IPS-20b (cell line): ENCODE data around the gene PHF2.

Experiments used
- H3K27ac ChIP-seq: one replicate; pipeline ENCODE4 v1.5.1; 2013; ENCODE audit warnings: low read length
- H3K27me3 ChIP-seq: 2 replicates; pipeline ENCODE4 v1.6.1; 2013; ENCODE audit warnings: mild to moderate bottlenecking, low read length, inconsistent platforms; ENCODE audit not compliant: insufficient read depth
- H3K36me3 ChIP-seq: 2 replicates; pipeline ENCODE4 v1.6.1; 2013; ENCODE audit warnings: low read depth, mild to moderate bottlenecking, inconsistent platforms, low read length, moderate library complexity; ENCODE audit not compliant: insufficient read depth
- H3K4me1 ChIP-seq: 2 replicates; pipeline ENCODE4 v1.6.1; 2013; ENCODE audit warnings: mild to moderate bottlenecking, control low read depth, inconsistent platforms, low read length, moderate library complexity; ENCODE audit not compliant: insufficient read depth
- H3K4me3 ChIP-seq: 2 replicates; pipeline ENCODE4 v1.5.1; 2013; ENCODE audit warnings: mild to moderate bottlenecking, low read length, inconsistent platforms
- H3K9ac ChIP-seq: 2 replicates; pipeline ENCODE4 v1.6.1; 2013; ENCODE audit warnings: low read depth, mild to moderate bottlenecking, inconsistent platforms, low read length, moderate library complexity
- H3K9me3 ChIP-seq: 2 replicates; pipeline ENCODE4 v1.6.1; 2013; ENCODE audit warnings: mild to moderate bottlenecking, low read depth, low read length, inconsistent platforms; ENCODE audit not compliant: insufficient read depth

The PHF2 gene

GRCh38 chr9:93552923-93553322 lies 23.5 kb upstream of the PHF2 start:
- Histone ChIP-seq H3K4me1 (no peaks in the 10 kb centered on the region), H3K9ac (no peak overlapping the region), H3K9me3 (no peaks in the 10 kb centered on the region), H3K27me3 (no peaks in the 10 kb centered on the region), H3K27ac (no peak overlapping the region), H3K36me3 (peaks cover 67% of the 10 kb centered on the region), H3K4me3 (no peak overlapping the region)

DNA sequence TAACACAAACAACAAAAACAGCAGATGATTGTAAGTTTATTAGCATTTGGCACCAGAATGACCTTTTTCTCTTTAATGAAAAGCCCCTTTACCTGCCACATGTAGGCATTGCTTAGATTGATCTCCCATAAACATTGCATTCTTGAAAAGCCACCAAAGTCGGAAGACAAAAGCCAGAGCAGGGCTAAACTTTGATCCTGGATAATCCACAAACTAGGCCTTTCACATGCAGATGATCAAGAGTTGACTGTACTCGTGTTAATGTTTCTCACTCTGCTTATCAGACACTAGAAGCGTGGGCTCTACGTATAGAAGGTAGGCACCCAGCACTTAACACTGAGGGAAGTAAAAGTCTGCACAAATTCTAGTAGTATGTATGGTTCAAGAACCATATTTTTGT lies 21.0 kb upstream of the PHF2 start:
- Histone ChIP-seq H3K9ac (no peak overlapping the region), H3K27me3 (no peaks in the 10 kb centered on the region), H3K9me3 (no peaks in the 10 kb centered on the region), H3K4me3 (no peak overlapping the region), H3K27ac (no peak overlapping the region), H3K36me3 (peaks cover 80% of the 10 kb centered on the region), H3K4me1 (no peaks in the 10 kb centered on the region)

- Histone ChIP-seq H3K27ac (no peak overlapping the region), H3K4me1 (no peaks in the 10 kb centered on the region), H3K36me3 (peaks cover 77% of the 10 kb centered on the region), H3K9ac (no peak overlapping the region), H3K27me3 (no peaks in the 10 kb centered on the region), H3K9me3 (no peaks in the 10 kb centered on the region), H3K4me3 (no peak overlapping the region)
These were observed 18.8 kb upstream of the PHF2 start for GRCh38 chr9:93557366-93558137.

GRCh38 chr9:93558503-93558902 lies 17.9 kb upstream of the PHF2 start:
- H3K4me1 ChIP-seq, result no peaks in the 10 kb centered on the region
- no peaks in the 10 kb centered on the region for H3K9me3 ChIP-seq
- H3K27me3 ChIP-seq, result no peaks in the 10 kb centered on the region
- no peak overlapping the region for H3K27ac ChIP-seq
- H3K4me3 ChIP-seq, result no peak overlapping the region
- no peak overlapping the region for H3K9ac ChIP-seq
- peaks cover 77% of the 10 kb centered on the region for H3K36me3 ChIP-seq

DNA sequence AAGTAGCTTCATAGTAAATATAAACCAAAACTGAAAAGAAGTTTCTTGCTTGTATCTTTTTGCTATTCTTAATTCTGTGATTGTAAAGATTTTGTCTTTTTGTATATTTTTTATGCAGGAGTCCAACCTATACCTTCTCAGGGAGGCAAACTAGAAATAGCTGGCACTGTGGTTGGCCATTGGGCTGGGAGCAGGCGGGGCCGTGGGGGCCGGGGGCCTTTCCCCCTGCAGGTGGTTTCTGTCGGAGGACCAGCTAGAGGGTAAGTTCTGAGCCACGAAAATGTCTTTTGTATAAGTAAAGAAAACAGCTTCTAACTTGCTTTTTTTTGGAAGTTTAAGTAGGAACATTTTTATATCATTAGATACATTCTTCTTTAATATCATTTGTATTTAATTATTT lies 15.4 kb upstream of the PHF2 start:
- Histone ChIP-seq H3K27ac (no peak overlapping the region), H3K36me3 (peaks cover 82% of the 10 kb centered on the region), H3K4me1 (no peaks in the 10 kb centered on the region), H3K9ac (no peak overlapping the region), H3K27me3 (no peaks in the 10 kb centered on the region), H3K4me3 (no peak overlapping the region), H3K9me3 (no peaks in the 10 kb centered on the region)

- peaks cover 72% of the 10 kb centered on the region for H3K36me3 ChIP-seq
- H3K27me3 ChIP-seq, result no peaks in the 10 kb centered on the region
These were observed 14.2 kb upstream of the PHF2 start for GRCh38 chr9:93562157-93562556.

GRCh38 chr9:93565089-93565488 lies 11.3 kb upstream of the PHF2 start:
- Histone ChIP-seq H3K36me3 (peaks cover 43% of the 10 kb centered on the region), H3K4me1 (0 out of 2 replicates have a peak, but pooled peaks cover 2% of the 10 kb centered on the region), H3K27ac (no peak overlapping the region), H3K9me3 (no peaks in the 10 kb centered on the region), H3K4me3 (no peak overlapping the region), H3K9ac (no peak overlapping the region), H3K27me3 (no peaks in the 10 kb centered on the region)

More at GRCh38 chr9:93562157-93562556, 14.2 kb upstream of the PHF2 start:
- no peak overlapping the region for H3K4me3 ChIP-seq
- H3K4me1 ChIP-seq, result 0 out of 2 replicates have a peak, but pooled peaks cover 2% of the 10 kb centered on the region
- no peaks in the 10 kb centered on the region for H3K9me3 ChIP-seq
- H3K9ac ChIP-seq, result no peak overlapping the region
- no peak overlapping the region for H3K27ac ChIP-seq

DNA sequence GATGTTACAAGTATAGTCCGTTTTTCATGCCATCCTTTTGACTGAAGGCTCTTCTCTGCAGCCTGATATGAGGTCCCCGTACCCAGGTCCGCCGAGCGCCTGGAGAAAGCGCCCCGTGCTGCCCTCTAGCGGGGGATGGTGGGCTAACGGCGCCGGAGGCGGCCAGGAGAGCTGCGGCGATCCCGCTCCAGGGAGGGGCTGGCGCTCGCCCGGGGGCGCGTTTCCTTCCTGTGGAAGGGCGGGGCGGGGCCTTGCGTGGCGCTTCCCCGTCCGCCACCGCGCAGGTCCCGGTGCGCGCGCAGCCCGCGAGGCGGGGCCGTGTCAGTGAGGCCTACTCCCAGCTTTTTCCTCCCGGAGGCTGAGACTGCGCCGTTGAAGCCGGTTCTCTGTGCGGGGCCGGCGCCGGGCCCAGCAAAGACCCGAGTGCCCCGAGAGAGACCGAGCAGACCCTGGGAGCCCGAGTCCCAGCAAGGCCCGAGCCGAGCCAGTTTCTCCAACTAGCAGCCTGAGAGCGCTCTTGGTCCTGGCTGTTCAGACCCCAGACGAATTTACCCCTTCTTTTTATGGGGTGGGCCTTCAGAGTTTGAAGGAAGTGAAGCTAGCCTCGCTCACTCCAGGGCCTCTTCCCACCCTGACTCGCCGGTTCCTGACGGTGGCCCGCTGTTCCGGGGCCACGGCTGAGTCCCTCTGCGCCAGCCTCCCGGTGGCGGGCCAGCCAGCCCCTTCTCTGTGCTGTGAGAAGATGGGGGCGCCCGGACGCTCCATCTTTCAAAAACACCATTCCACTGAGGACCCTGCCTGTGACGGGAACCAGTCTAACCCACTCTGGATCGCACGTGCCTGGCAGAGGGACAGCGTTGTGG lies 9.7 kb upstream of the PHF2 start:
- Histone ChIP-seq H3K9ac (peak overlapping the region; percentile 94), H3K4me3 (peak overlapping the region; percentile 81), H3K9me3 (peaks cover 10% of the 10 kb centered on the region), H3K27me3 (no peaks in the 10 kb centered on the region), H3K4me1 (0 out of 2 replicates have a peak, but pooled peaks cover 2% of the 10 kb centered on the region), H3K27ac (no peak overlapping the region), H3K36me3 (peaks cover 31% of the 10 kb centered on the region)

DNA sequence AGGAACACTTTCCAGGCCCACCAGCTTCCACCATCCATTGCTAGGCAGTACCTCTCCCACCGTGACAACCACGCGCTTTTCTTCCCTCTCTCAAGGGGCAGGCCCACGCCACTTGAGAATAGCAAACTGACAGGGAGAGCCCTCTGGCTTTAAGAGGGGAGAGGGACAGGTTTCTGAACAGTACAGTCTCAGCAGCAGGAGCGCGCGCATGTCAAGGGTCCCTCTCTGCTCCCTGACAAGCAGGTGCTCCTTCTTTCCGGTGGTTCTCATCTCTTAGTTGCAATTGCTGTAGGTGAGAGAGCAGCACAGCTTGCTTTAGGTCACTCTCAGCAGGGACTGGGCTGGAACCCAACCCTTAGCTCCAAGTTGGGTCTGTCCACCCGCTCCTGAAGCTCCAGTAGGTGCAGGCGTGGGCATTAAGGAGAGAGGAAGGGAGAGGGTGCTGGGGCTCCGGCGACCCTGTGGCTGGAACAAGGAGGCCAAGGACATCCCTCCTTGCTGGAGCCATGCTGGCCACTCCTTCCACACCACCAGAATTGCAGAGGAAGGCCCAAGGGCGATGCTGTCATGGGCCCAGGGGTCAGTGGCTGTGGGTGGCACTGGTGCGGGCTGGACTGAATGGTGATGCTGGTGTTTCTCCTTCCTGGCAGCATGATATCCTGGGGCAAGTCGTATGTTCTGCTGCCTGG lies 9.0 kb upstream of the PHF2 start:
- H3K27me3 ChIP-seq, result no peaks in the 10 kb centered on the region
- H3K4me3 ChIP-seq, result peak overlapping the region; percentile 81
- H3K9ac ChIP-seq, result peak overlapping the region; percentile 94; the same call in 1 of the 2 replicates
- H3K9me3 ChIP-seq, result peaks cover 10% of the 10 kb centered on the region
- 0 out of 2 replicates have a peak, but pooled peaks cover 2% of the 10 kb centered on the region for H3K4me1 ChIP-seq
- H3K27ac ChIP-seq, result no peak overlapping the region
- H3K36me3 ChIP-seq, result peaks cover 23% of the 10 kb centered on the region

- H3K4me3 ChIP-seq, result no peak overlapping the region
- H3K27me3 ChIP-seq, result no peaks in the 10 kb centered on the region
- peaks cover 10% of the 10 kb centered on the region for H3K9me3 ChIP-seq
- H3K27ac ChIP-seq, result no peak overlapping the region
- peaks cover 15% of the 10 kb centered on the region for H3K36me3 ChIP-seq
- 0 out of 2 replicates have a peak, but pooled peaks cover 2% of the 10 kb centered on the region for H3K4me1 ChIP-seq
- H3K9ac ChIP-seq, result no peak overlapping the region
These were observed 8.2 kb upstream of the PHF2 start for GRCh38 chr9:93568169-93568568.

- no peak overlapping the region for H3K27ac ChIP-seq
- no peak overlapping the region for H3K4me3 ChIP-seq
- H3K9me3 ChIP-seq, result peaks cover 10% of the 10 kb centered on the region
- no peaks in the 10 kb centered on the region; the same call in 1 of the 2 replicates for H3K36me3 ChIP-seq
- H3K27me3 ChIP-seq, result no peaks in the 10 kb centered on the region
- 0 out of 2 replicates have a peak, but pooled peaks cover 2% of the 10 kb centered on the region for H3K4me1 ChIP-seq
- H3K9ac ChIP-seq, result no peak overlapping the region
These were observed 6.7 kb upstream of the PHF2 start for GRCh38 chr9:93569621-93570174.
